Measurements from ENCODE around the gene SSNA1.

- TF ChIP-seq POLR2A (IDR thresholded peaks at IDR 0.05): no peak
- TF ChIP-seq CTCF (IDR thresholded peaks at IDR 0.05): no peak
Observed at GRCh38 chr9:137215196-137215986, 26.9 kb downstream of the SSNA1 start.
